Sigmoid colon (tissue), 4 donors: ENCODE measurements around the gene GBF1.
"Not testable (repeated sequence)": the region's sequence is repeated elsewhere in the genome, so short reads cannot be mapped to it uniquely, and the experiment has no call there.

Experiments
- EP300 ChIP-seq, 4 donors: sonication (generic); formaldehyde crosslinking; IDR thresholded peaks; one replicate each; pipeline ENCODE4 v1.6.1; 2017; ENCODE audit warnings: antibody characterized with exemption in 4 of 4
- TF ChIP-seq, protein P1 (sequence below), 4 experiments: fragments of 450-650 bp in 3 of 4; fragments of 200-600 bp in 1 of 4; IDR thresholded peaks; one replicate each; pipeline ENCODE4 v1.5.1; 2016 to 2019; ENCODE audit warnings: antibody characterized with exemption in 4 of 4, mild to moderate bottlenecking in 3 of 4, moderate library complexity in 2 of 4

DNA sequence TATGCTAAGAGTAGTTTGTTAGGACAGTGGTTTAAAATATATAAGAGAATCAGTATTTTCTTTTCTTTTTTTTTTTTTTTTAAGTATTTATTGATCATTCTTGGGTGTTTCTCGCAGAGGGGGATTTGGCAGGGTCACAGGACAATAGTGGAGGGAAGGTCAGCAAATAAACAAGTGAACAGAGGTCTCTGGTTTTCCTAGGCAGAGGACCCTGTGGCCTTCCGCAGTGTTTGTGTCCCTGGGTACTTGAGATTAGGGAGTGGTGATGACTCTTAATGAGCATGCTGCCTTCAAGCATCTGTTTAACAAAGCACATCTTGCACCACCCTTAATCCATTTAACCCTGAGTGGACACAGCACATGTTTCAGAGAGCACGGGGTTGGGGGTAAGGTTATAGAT lies 55.6 kb downstream of the GBF1 start:
- TF ChIP-seq, protein P1, sequence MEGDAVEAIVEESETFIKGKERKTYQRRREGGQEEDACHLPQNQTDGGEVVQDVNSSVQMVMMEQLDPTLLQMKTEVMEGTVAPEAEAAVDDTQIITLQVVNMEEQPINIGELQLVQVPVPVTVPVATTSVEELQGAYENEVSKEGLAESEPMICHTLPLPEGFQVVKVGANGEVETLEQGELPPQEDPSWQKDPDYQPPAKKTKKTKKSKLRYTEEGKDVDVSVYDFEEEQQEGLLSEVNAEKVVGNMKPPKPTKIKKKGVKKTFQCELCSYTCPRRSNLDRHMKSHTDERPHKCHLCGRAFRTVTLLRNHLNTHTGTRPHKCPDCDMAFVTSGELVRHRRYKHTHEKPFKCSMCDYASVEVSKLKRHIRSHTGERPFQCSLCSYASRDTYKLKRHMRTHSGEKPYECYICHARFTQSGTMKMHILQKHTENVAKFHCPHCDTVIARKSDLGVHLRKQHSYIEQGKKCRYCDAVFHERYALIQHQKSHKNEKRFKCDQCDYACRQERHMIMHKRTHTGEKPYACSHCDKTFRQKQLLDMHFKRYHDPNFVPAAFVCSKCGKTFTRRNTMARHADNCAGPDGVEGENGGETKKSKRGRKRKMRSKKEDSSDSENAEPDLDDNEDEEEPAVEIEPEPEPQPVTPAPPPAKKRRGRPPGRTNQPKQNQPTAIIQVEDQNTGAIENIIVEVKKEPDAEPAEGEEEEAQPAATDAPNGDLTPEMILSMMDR (IDR thresholded peaks at IDR 0.05), result not testable (repeated sequence)
- TF ChIP-seq EP300 (IDR thresholded peaks at IDR 0.05), result not testable (repeated sequence)
